ENCODE data around the gene CHAF1A. TPM values are rescaled to one million over a fixed set of nuclear protein-coding genes. Genes with fewer than 3 reads are reported as not detected.
A peak's percentile ranks its signal among the peaks of the same experiment; 100 is the strongest.

Gene CHAF1A
- total and polyA plus RNA-seq, 5 donors from 2014 or later = 2.6 to 28.9 (median 4.1) TPM

DNA sequence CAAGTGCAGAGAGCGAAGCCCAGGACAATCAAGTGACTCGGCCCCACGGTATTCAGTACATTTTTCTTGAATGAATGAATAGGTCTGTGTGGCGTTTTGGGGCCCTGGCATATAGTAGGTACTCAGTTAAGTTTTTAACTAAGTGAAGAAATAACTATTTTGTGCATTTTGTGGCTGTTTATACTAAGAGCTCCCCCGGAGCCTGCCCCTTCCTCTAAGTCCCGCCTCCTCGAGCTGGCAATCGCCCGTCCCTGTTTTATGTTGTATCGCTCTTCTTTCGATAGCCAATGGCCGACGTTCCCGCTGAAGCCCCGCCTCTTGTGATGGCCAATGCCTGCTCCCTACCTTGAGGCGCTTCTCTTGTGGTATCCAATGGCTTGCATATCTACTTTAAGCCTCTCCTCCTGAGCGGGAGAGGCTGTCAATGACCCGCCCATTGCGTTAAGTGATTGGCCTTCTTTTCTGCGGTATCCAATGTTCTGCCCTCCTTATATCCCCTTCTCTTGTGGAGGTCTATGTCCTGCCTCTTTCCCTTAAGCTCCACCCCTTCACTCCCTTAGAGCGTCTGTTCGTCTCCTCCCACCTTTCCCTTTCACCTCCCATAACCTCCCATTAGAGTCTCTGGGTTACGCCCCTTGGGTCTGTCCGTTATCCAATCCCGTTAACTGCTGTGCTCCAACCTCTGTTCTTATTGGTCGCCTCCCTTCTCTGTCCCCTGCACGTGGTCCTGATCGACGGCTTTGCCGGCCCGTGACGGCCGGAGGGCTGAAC lies 69.1 kb downstream of the CHAF1A start:
- Mint-ChIP-seq H3K36me3 (peaks cover 3% of the 10 kb centered on the region), H3K27me3 (no peaks in the 10 kb centered on the region), H3K4me3 (no peak overlapping the region), H3K4me1 (peaks cover 0 to 30% (median 7%) of the 10 kb centered on the region in 4 donors), H3K27ac (no peak overlapping the region), H3K9me3 (no peaks in the 10 kb centered on the region)
- Histone ChIP-seq H3K9me3 (ENCODE audit: control insufficient read depth in 2 of 2, low read length in 2 of 2) (no peaks in the 10 kb centered on the region), H3K4me3 (ENCODE audit: low read depth, low read length) (peak overlapping the region; percentile 92), H3K27ac (ENCODE audit: insufficient read depth, low read length, poor library complexity, severe bottlenecking) (peak overlapping the region; percentile 83), H3K4me1 (ENCODE audit: control insufficient read depth, insufficient read depth, low read length, poor library complexity, severe bottlenecking) (peaks cover 30% of the 10 kb centered on the region), H3K36me3 (ENCODE audit: control insufficient read depth, insufficient read depth, low read length) (peaks cover 3% of the 10 kb centered on the region), H3K27me3 (ENCODE audit: control insufficient read depth, insufficient read depth, low read length) (no peaks in the 10 kb centered on the region)
- peak; percentile 85 to 86 for ATAC-seq (ENCODE audit: low read depth in 2 of 2)
- DNase-seq = peak; percentile 97 to 100 (median 99)

DNA sequence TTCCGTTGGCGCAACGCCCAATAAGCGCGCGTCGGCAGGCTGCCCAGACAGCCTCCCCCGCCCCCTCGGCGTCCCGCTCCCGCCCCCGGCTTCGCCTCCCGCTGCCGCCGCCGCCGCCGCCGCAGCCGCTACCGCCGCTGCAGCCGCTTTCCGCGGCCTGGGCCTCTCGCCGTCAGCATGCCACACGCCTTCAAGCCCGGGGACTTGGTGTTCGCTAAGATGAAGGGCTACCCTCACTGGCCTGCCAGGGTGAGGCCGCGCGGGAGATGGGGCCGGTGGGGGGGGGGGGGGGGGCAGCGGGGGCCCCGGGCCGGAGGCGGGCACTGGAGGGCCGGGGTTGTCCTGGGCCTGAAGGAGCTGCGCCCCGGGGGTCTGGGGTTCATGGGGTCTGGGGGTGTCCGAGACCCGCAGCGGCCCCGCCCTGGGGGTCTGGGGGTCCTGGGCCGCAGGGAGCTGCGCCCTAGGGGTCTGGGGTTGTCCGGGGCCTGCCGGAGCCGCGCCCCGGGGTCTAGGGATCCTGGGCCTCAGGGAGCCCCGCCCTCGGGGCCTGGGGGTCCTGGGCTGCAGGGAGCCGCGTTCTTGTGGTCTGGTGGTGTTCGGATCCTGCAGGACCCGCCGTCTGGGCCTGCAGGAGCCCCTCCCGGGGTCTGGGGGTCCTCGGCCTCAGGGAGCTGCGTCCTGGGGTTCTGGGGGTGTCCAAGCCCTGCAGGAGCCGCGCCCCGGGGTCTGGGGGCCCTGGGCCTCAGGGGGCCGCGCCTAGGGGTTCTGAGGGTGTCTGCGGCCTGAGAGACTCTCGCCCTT lies 69.9 kb downstream of the CHAF1A start, which contains the start of gene HDGFL2:
HDGFL2 (plus strand) TSS at position 124 of the 801 bp plus-strand sequence; CDS start at position 178, 54 bp downstream.
- Mint-ChIP-seq H3K27me3 (no peaks in the 10 kb centered on the region), H3K4me1 (peaks cover 0 to 31% (median 7%) of the 10 kb centered on the region in 4 donors), H3K4me3 (peak within 1 kb of the TSS in 3 of 4 donors; percentile 70 to 79 (median 76)), H3K9me3 (no peaks in the 10 kb centered on the region), H3K27ac (no peak within 1 kb of the TSS), H3K36me3 (peaks cover 8% of the 10 kb centered on the region)
- H3K27ac ChIP-seq (ENCODE audit: insufficient read depth, low read length, poor library complexity, severe bottlenecking) = peak within 1 kb of the TSS; percentile 83
- no peak for ATAC-seq (ENCODE audit: low read depth in 2 of 2)
- H3K4me3 ChIP-seq (ENCODE audit: low read depth, low read length) = peak within 1 kb of the TSS; percentile 92
- DNase-seq = no peak
- H3K4me1 ChIP-seq (ENCODE audit: control insufficient read depth, insufficient read depth, low read length, poor library complexity, severe bottlenecking) = peaks cover 30% of the 10 kb centered on the region
- H3K27me3 ChIP-seq (ENCODE audit: control insufficient read depth, insufficient read depth, low read length) = no peaks in the 10 kb centered on the region
- no peaks in the 10 kb centered on the region for H3K9me3 ChIP-seq (ENCODE audit: control insufficient read depth in 2 of 2, low read length in 2 of 2)
- peaks cover 10% of the 10 kb centered on the region for H3K36me3 ChIP-seq (ENCODE audit: control insufficient read depth, insufficient read depth, low read length)

DNA sequence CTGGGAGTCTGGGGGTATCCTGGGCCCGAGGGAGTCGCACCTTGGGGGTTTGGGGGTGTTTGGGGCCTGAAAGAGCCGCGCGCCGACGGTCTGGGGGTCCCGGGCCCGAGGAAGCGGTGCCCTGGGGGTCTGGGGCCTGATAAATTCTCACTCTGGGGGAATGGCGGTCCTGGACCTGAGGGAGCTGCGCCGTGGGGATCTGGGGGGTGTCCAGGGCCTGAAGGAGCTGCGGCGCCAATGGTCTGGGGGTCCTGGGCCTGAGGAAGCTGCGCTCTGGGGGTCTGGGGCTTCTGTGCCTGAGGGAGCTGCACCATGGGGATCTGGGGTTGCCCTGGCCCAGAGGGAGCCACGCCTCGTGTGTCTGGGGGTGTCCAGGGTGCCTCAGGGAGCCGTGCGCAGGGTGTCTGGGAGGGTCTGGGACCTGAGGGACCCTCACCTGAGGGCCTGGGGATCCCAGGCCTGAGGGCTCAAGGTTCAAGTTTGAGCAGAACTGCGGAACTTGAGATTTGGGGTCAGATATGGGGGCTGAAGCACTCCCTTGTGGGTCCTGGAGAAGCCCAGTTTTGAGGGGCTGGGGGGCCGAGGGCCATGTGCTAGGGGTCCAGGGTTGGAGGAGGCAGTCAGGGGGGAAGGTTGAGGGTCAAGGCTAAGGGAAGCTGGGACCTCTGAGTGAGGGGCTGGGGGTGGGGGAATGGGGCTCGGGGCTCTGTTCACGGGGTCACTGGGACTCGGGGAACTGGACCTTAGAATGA lies 70.7 kb downstream of the CHAF1A start:
- Histone ChIP-seq H3K4me3 (ENCODE audit: low read depth, low read length) (no peak overlapping the region), H3K36me3 (ENCODE audit: control insufficient read depth, insufficient read depth, low read length) (peaks cover 12% of the 10 kb centered on the region), H3K27ac (ENCODE audit: insufficient read depth, low read length, poor library complexity, severe bottlenecking) (peak overlapping the region; percentile 1), H3K9me3 (ENCODE audit: control insufficient read depth in 2 of 2, low read length in 2 of 2) (no peaks in the 10 kb centered on the region), H3K27me3 (ENCODE audit: control insufficient read depth, insufficient read depth, low read length) (no peaks in the 10 kb centered on the region), H3K4me1 (ENCODE audit: control insufficient read depth, insufficient read depth, low read length, poor library complexity, severe bottlenecking) (peaks cover 30% of the 10 kb centered on the region)
- H3K9me3 Mint-ChIP-seq = no peaks in the 10 kb centered on the region
- H3K4me1 Mint-ChIP-seq = peaks cover 0 to 33% (median 7%) of the 10 kb centered on the region in 4 donors
- H3K4me3 Mint-ChIP-seq = peak overlapping the region in 3 of 4 donors; percentile 76 to 79 (median 76)
- ATAC-seq (ENCODE audit: low read depth in 2 of 2) (no peak), DNase-seq (no peak)
- H3K36me3 Mint-ChIP-seq = peaks cover 10% of the 10 kb centered on the region
- no peaks in the 10 kb centered on the region for H3K27me3 Mint-ChIP-seq
- no peak overlapping the region for H3K27ac Mint-ChIP-seq

DNA sequence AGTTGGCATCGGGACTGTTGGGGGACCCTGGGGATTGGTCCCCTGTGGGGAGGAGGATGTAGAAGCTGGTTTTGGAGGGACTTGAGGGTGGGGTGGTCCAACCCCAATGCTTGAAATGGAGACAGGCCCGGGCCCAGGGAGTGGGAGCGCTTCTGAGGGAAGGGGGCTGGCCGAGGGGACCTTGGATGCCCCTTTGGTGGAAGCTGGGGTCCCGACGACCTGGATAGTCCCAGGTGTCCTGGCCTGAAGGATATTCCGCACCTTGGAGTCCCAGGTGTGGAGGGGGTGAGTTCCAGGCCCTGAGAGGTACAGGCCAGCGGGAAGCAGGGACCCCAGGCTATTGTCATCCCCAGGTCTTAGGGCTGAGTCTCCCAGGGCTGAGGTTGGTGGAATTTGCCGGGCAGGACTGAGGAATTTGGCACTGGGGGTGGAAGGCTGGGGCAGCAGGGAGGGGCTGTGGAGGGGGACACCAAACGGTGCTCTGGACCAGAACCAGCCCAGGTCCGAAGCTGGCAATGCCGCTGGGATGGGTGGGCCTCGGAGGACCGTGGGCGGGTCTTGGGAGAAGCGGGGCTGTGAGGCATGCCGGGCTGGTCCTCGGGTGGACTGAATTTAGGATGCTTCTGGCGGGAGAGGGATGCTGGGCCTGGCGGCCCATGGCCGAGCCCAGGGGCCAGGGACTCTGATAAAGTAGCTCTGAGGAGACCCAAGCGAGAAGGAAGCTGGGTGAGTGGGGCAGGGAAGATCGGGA lies 71.5 kb downstream of the CHAF1A start:
- no peaks in the 10 kb centered on the region for H3K27me3 Mint-ChIP-seq
- no peak for DNase-seq
- Histone ChIP-seq H3K9me3 (ENCODE audit: control insufficient read depth in 2 of 2, low read length in 2 of 2) (no peaks in the 10 kb centered on the region), H3K4me3 (ENCODE audit: low read depth, low read length) (no peak overlapping the region), H3K27ac (ENCODE audit: insufficient read depth, low read length, poor library complexity, severe bottlenecking) (no peak overlapping the region), H3K36me3 (ENCODE audit: control insufficient read depth, insufficient read depth, low read length) (peaks cover 16% of the 10 kb centered on the region), H3K27me3 (ENCODE audit: control insufficient read depth, insufficient read depth, low read length) (no peaks in the 10 kb centered on the region), H3K4me1 (ENCODE audit: control insufficient read depth, insufficient read depth, low read length, poor library complexity, severe bottlenecking) (peaks cover 30% of the 10 kb centered on the region)
- H3K36me3 Mint-ChIP-seq = peaks cover 10% of the 10 kb centered on the region
- no peak for ATAC-seq (ENCODE audit: low read depth in 2 of 2)
- H3K4me1 Mint-ChIP-seq = peaks cover 0 to 33% (median 7%) of the 10 kb centered on the region in 4 donors
- H3K4me3 Mint-ChIP-seq = peak overlapping the region; percentile 25 to 81 (median 72)
- H3K9me3 Mint-ChIP-seq = no peaks in the 10 kb centered on the region
- H3K27ac Mint-ChIP-seq = peak overlapping the region in 2 of 3 donors; percentile 62 to 69

DNA sequence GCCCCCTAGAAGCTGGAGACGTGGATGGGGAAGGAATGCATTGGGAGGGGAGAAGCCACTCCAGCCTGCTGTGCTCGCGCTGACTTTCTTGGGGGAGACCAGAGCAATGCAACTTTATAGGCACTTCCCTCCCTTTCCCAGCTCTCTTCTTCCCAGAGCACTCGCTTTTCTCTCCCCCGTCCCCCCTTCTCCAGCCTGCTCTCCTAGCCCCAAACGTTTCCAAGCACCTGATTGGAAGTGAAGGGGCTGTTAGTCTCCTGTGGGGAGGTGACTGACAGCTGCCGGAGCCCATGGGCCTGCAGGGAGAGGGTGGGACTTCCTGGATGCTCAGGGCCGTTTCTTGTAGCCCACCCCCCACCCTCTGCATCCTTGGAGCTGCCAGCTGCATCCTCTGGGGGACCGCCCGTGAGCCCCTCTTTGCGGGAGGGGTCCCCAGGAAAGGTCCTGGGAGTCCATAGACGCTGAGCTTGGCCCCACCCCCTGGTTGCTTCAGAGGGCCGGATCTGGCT lies 72.1 kb downstream of the CHAF1A start:
- no peak overlapping the region for H3K27ac ChIP-seq (ENCODE audit: insufficient read depth, low read length, poor library complexity, severe bottlenecking)
- Mint-ChIP-seq H3K36me3 (peaks cover 10% of the 10 kb centered on the region), H3K4me1 (peaks cover 0 to 31% (median 7%) of the 10 kb centered on the region in 4 donors), H3K27ac (peak overlapping the region in 1 of 3 donors; percentile 62), H3K4me3 (peak overlapping the region; percentile 25 to 81 (median 72)), H3K27me3 (no peaks in the 10 kb centered on the region), H3K9me3 (no peaks in the 10 kb centered on the region)
- no peaks in the 10 kb centered on the region for H3K9me3 ChIP-seq (ENCODE audit: control insufficient read depth in 2 of 2, low read length in 2 of 2)
- peaks cover 18% of the 10 kb centered on the region for H3K36me3 ChIP-seq (ENCODE audit: control insufficient read depth, insufficient read depth, low read length)
- ATAC-seq (ENCODE audit: low read depth in 2 of 2) (no peak), DNase-seq (peak in 1 of 3 donors; percentile 39)
- no peak overlapping the region for H3K4me3 ChIP-seq (ENCODE audit: low read depth, low read length)
- H3K4me1 ChIP-seq (ENCODE audit: control insufficient read depth, insufficient read depth, low read length, poor library complexity, severe bottlenecking) = peaks cover 30% of the 10 kb centered on the region
- H3K27me3 ChIP-seq (ENCODE audit: control insufficient read depth, insufficient read depth, low read length) = no peaks in the 10 kb centered on the region

DNA sequence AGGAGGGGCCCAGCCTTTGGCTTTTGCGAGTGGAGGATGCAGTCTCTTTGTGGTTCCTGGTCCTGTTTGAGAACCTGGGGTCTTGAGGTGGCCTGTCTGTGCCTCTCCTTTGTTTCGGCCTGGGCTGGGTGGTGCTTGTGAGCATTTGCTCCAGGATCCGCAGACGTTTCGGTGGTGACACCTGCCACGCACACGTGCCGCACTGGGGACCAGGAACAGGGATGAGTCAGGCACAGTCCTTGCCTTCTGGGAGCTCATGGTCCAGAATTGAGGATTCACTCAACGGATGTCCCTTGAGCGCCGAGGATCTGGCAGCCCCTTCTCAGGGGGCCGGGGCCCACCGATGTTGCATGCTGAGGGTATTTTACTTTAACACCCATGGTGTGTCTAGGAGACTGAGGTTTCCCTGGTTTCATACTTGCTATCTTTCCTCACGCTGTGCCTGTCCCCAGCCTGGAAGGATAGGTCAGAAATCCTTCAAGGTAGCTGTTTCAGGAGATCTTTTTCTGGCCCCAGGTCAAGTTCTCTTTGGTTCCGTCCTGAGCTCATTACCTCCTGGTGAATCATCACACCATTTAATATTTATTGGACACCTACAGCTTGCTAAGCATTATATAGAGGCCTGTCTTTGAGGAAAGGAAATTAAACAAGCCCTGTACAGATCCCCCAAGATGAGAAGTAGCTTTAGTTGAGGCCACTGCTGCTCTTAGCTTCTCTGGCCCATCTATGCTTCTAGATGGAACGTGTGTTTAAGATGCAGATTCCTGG lies 74.8 kb downstream of the CHAF1A start:
- DNase-seq (no peak), ATAC-seq (ENCODE audit: low read depth in 2 of 2) (no peak)
- Histone ChIP-seq H3K4me1 (ENCODE audit: control insufficient read depth, insufficient read depth, low read length, poor library complexity, severe bottlenecking) (peaks cover 25% of the 10 kb centered on the region), H3K9me3 (ENCODE audit: control insufficient read depth in 2 of 2, low read length in 2 of 2) (no peaks in the 10 kb centered on the region), H3K4me3 (ENCODE audit: low read depth, low read length) (no peak overlapping the region), H3K27me3 (ENCODE audit: control insufficient read depth, insufficient read depth, low read length) (no peaks in the 10 kb centered on the region), H3K27ac (ENCODE audit: insufficient read depth, low read length, poor library complexity, severe bottlenecking) (no peak overlapping the region), H3K36me3 (ENCODE audit: control insufficient read depth, insufficient read depth, low read length) (peaks cover 20% of the 10 kb centered on the region)
- H3K36me3 Mint-ChIP-seq = peaks cover 10% of the 10 kb centered on the region
- H3K27me3 Mint-ChIP-seq = no peaks in the 10 kb centered on the region
- H3K27ac Mint-ChIP-seq = no peak overlapping the region
- H3K4me1 Mint-ChIP-seq = peaks cover 0 to 24% (median 3%) of the 10 kb centered on the region in 4 donors
- H3K9me3 Mint-ChIP-seq = no peaks in the 10 kb centered on the region
- no peak overlapping the region for H3K4me3 Mint-ChIP-seq

All from CD4-positive, CD25-positive, alpha-beta regulatory T cell (primary cell).